Neural progenitor cell (in vitro differentiated cells): Measurements from ENCODE around the gene CCSER1. TPM values are rescaled to one million over a fixed set of nuclear protein-coding genes. Genes with fewer than 3 reads are reported as not detected.
A peak's percentile ranks its signal among the peaks of the same experiment; 100 is the strongest.

ENCODE experiments used
- DNase-seq: peaks from one replicate; pipeline ENCODE4 v3.0.0-alpha.2; 2016; ENCODE audit warnings: low spot score
- H2AFZ ChIP-seq: fragments of 200-600 bp; sonication (generic); replicated peaks from 2 replicates; pipeline ENCODE4 v1.6.1; 2016; ENCODE audit warnings: antibody characterized with exemption
- H3F3A ChIP-seq: fragments of 200-600 bp; sonication (generic); 2 replicates; pipeline ENCODE4 v1.6.1; 2016; ENCODE audit warnings: antibody characterized with exemption, low read depth
- H3K27ac ChIP-seq: fragments of 200-600 bp; sonication (generic); 2 replicates; pipeline ENCODE4 v1.5.1; 2016; ENCODE audit warnings: mild to moderate bottlenecking
- H3K27me3 ChIP-seq: fragments of 200-600 bp; sonication (generic); 2 replicates; pipeline ENCODE4 v1.6.1; 2016; ENCODE audit warnings: mild to moderate bottlenecking, moderate library complexity
- H3K36me3 ChIP-seq: fragments of 200-600 bp; sonication (generic); 2 replicates; pipeline ENCODE4 v1.5.1; 2016
- H3K4me1 ChIP-seq: fragments of 200-600 bp; sonication (generic); 2 replicates; pipeline ENCODE4 v1.6.1; 2016; ENCODE audit warnings: mixed run types
- H3K4me2 ChIP-seq: fragments of 200-600 bp; sonication (generic); 2 replicates; pipeline ENCODE4 v1.6.1; 2016
- H3K4me3 ChIP-seq: fragments of 200-600 bp; sonication (generic); 2 replicates; pipeline ENCODE4 v1.5.1; 2016
- H3K79me2 ChIP-seq: fragments of 200-600 bp; sonication (generic); 2 replicates; pipeline ENCODE4 v1.6.1; 2016; ENCODE audit warnings: low read depth
- H3K9ac ChIP-seq: fragments of 200-600 bp; sonication (generic); 2 replicates; pipeline ENCODE4 v1.6.1; 2016
- H3K9me3 ChIP-seq: fragments of 200-600 bp; sonication (generic); 2 replicates; pipeline ENCODE4 v1.5.1; 2016; ENCODE audit warnings: low read depth
- H4K20me1 ChIP-seq: fragments of 200-600 bp; sonication (generic); 2 replicates; pipeline ENCODE4 v1.6.1; 2016; ENCODE audit warnings: low read depth
- H3K27ac Mint-ChIP-seq: 3 replicates; pipeline ENCODE4 v1.8.0; 2021; ENCODE audit warnings: mixed read lengths
- H3K27me3 Mint-ChIP-seq: 2 replicates; pipeline ENCODE4 v1.8.0; 2022; ENCODE audit warnings: low read depth, mild to moderate bottlenecking, inconsistent platforms, moderate library complexity, mixed read lengths; ENCODE audit not compliant: insufficient read depth
- H3K36me3 Mint-ChIP-seq: 3 replicates; pipeline ENCODE4 v1.8.0; 2021; ENCODE audit warnings: mixed read lengths
- H3K4me1 Mint-ChIP-seq: 3 replicates; pipeline ENCODE4 v1.8.0; 2021; ENCODE audit warnings: mixed read lengths
- H3K4me3 Mint-ChIP-seq: 3 replicates; pipeline ENCODE4 v1.8.0; 2021; ENCODE audit warnings: mild to moderate bottlenecking, moderate library complexity, mixed read lengths
- H3K9me3 Mint-ChIP-seq: 3 replicates; pipeline ENCODE4 v1.8.0; 2020; ENCODE audit warnings: mixed read lengths
- EZH2 ChIP-seq: fragments of 200-600 bp; sonication (generic); IDR thresholded peaks from 2 replicates; pipeline ENCODE4 v1.6.1; 2017; ENCODE audit warnings: antibody characterized with exemption, mild to moderate bottlenecking, moderate library complexity
- EZH2phosphoT487 ChIP-seq: fragments of 200-600 bp; sonication (generic); IDR thresholded peaks from 2 replicates; pipeline ENCODE4 v1.6.1; 2017; ENCODE audit warnings: antibody characterized with exemption
- total RNA-seq: library from RNA; depleted of rRNA; stranded (reverse); fragments of >200 nt; gene quantifications from 2 replicates; pipeline ENCODE4 v1.2.3, GENCODE V29; 2015; ENCODE audit warnings: low replicate concordance
- TF ChIP-seq, protein P1 (sequence below): fragments of 200-600 bp; sonication (generic); IDR thresholded peaks from 2 replicates; pipeline ENCODE4 v1.5.1; 2017; ENCODE audit warnings: antibody characterized with exemption, mild to moderate bottlenecking

CCSER1 gene
- total RNA-seq, 1 donor from 2014 or later = 0.77 TPM

DNA sequence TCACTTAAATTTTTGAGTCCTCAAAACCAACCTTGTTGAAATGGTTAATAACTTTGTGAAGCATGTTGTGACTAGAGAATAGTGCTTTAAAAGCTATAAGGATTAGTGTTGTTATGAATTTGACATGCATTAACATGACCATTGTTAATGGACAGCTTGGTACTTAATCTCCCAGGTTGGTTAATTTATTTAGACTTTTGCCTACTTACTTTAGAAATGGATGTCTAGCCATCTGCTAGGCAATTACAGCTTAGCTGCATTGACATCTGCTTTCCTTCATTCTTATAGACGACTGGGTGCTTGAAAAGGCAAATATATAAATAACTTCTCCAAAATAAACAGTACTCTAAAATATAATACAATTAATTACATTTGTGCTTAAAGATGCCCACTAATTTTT, 368.0 kb downstream of the CCSER1 start:
- no peak overlapping the region for H3K27ac Mint-ChIP-seq
- H3K4me1 ChIP-seq = no peaks in the 10 kb centered on the region
- H3K4me2 ChIP-seq = no peak overlapping the region
- H3K36me3 Mint-ChIP-seq = no peaks in the 10 kb centered on the region
- H3K27me3 ChIP-seq = no peaks in the 10 kb centered on the region
- H3K9me3 Mint-ChIP-seq = peaks cover 8% of the 10 kb centered on the region
- H3K4me3 ChIP-seq = no peak overlapping the region
- no peaks in the 10 kb centered on the region for H3F3A ChIP-seq
- H3K79me2 ChIP-seq = no peaks in the 10 kb centered on the region
- H3K9ac ChIP-seq = no peak overlapping the region
- no peak overlapping the region for H3K4me3 Mint-ChIP-seq
- no peaks in the 10 kb centered on the region for H3K9me3 ChIP-seq
- no peaks in the 10 kb centered on the region for H3K36me3 ChIP-seq
- H3K4me1 Mint-ChIP-seq = no peaks in the 10 kb centered on the region
- H3K27ac ChIP-seq = no peak overlapping the region
- no peaks in the 10 kb centered on the region for H3K27me3 Mint-ChIP-seq
- no peak for DNase-seq
- TF ChIP-seq EZH2 = no peak
- TF ChIP-seq, protein P1, sequence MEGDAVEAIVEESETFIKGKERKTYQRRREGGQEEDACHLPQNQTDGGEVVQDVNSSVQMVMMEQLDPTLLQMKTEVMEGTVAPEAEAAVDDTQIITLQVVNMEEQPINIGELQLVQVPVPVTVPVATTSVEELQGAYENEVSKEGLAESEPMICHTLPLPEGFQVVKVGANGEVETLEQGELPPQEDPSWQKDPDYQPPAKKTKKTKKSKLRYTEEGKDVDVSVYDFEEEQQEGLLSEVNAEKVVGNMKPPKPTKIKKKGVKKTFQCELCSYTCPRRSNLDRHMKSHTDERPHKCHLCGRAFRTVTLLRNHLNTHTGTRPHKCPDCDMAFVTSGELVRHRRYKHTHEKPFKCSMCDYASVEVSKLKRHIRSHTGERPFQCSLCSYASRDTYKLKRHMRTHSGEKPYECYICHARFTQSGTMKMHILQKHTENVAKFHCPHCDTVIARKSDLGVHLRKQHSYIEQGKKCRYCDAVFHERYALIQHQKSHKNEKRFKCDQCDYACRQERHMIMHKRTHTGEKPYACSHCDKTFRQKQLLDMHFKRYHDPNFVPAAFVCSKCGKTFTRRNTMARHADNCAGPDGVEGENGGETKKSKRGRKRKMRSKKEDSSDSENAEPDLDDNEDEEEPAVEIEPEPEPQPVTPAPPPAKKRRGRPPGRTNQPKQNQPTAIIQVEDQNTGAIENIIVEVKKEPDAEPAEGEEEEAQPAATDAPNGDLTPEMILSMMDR = no peak
- TF ChIP-seq EZH2phosphoT487 = no peak
- H2AFZ ChIP-seq = no peak overlapping the region
- H4K20me1 ChIP-seq = no peaks in the 10 kb centered on the region

DNA sequence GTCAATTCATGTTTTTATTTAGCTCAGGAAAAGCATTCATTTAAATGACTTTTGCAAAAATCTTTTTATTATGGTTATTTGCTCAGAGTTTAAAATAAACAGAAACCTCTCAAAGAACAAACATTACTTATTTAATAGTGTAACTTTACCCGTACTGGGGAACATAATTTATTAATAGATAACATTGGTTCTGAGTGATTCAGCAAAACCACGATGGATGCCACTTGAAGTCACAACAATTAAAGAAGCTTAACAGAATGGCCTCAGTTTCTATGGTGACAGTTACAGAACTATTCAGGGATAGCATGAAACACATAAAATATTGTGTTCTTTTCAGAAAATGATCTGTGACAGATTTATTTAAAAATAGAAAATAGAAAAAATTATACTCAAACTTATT, 368.7 kb downstream of the CCSER1 start:
- Histone ChIP-seq H3K4me2 (no peak overlapping the region), H3F3A (no peaks in the 10 kb centered on the region), H3K36me3 (no peaks in the 10 kb centered on the region), H4K20me1 (no peaks in the 10 kb centered on the region), H3K4me1 (no peaks in the 10 kb centered on the region), H3K4me3 (no peak overlapping the region), H3K9ac (no peak overlapping the region), H3K27ac (no peak overlapping the region), H3K9me3 (no peaks in the 10 kb centered on the region), H2AFZ (no peak overlapping the region), H3K27me3 (no peaks in the 10 kb centered on the region), H3K79me2 (no peaks in the 10 kb centered on the region)
- no peak overlapping the region for H3K4me3 Mint-ChIP-seq
- no peak overlapping the region for H3K27ac Mint-ChIP-seq
- H3K4me1 Mint-ChIP-seq = no peaks in the 10 kb centered on the region
- no peaks in the 10 kb centered on the region for H3K36me3 Mint-ChIP-seq
- peaks cover 7% of the 10 kb centered on the region for H3K9me3 Mint-ChIP-seq
- DNase-seq = no peak
- no peaks in the 10 kb centered on the region for H3K27me3 Mint-ChIP-seq
- TF ChIP-seq EZH2 (no peak), EZH2phosphoT487 (no peak)
- TF ChIP-seq, protein P1 = no peak

DNA sequence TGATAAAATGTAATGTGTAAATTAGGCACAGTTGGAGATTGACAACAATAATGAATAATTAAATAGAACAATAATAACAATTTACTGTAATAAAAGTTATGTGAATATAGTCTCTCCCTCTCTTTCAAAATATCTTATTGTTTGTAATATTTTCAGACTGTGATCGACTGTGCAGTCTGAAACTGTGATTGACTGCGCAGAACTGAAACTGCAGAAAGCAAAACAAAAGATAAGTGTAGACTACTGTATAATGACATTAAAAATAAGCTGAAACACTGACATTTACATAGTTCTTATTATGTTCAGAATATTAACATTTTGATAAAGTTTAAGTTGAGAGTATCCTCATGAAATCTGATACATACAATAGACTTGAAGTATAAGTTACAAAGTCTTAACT, 371.0 kb downstream of the CCSER1 start:
- H3K9me3 Mint-ChIP-seq = peaks cover 12% of the 10 kb centered on the region
- H3K27ac ChIP-seq = no peak overlapping the region
- TF ChIP-seq, protein P1 = no peak
- TF ChIP-seq EZH2phosphoT487 (no peak), EZH2 (no peak)
- H3K36me3 Mint-ChIP-seq = no peaks in the 10 kb centered on the region
- H3F3A ChIP-seq = no peaks in the 10 kb centered on the region
- no peaks in the 10 kb centered on the region for H3K27me3 ChIP-seq
- no peak overlapping the region for H3K9ac ChIP-seq
- peaks cover 10% of the 10 kb centered on the region for H3K9me3 ChIP-seq
- H3K36me3 ChIP-seq = no peaks in the 10 kb centered on the region
- H3K4me2 ChIP-seq = no peak overlapping the region
- no peak overlapping the region for H3K4me3 ChIP-seq
- H3K27ac Mint-ChIP-seq = no peak overlapping the region
- no peaks in the 10 kb centered on the region for H3K79me2 ChIP-seq
- H4K20me1 ChIP-seq = no peaks in the 10 kb centered on the region
- H3K27me3 Mint-ChIP-seq = no peaks in the 10 kb centered on the region
- no peak overlapping the region for H2AFZ ChIP-seq
- no peak for DNase-seq
- H3K4me3 Mint-ChIP-seq = no peak overlapping the region
- H3K4me1 Mint-ChIP-seq = no peaks in the 10 kb centered on the region
- H3K4me1 ChIP-seq = no peaks in the 10 kb centered on the region

DNA sequence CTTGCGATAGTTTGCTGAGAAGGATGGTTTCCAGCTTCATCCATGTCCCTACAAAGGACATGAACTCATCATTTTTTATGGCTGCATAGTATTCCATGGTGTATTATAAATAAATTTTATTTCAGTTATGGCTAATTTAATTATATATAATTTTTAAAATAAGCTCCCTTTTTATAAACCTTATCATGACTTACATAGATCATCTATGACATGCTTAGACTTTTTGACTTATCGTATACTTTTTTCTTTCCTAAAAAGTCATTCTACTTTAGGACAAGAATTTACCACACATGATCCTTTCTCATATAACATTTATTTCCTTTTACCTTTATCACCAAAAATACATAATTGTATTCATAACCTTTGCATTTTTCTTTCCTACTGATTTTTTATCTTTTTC, 376.5 kb downstream of the CCSER1 start:
- Histone ChIP-seq H3K36me3 (no peaks in the 10 kb centered on the region), H3K27me3 (no peaks in the 10 kb centered on the region), H4K20me1 (no peaks in the 10 kb centered on the region), H2AFZ (no peak overlapping the region), H3K4me1 (no peaks in the 10 kb centered on the region), H3K4me2 (no peak overlapping the region), H3K4me3 (no peak overlapping the region), H3F3A (no peaks in the 10 kb centered on the region), H3K9me3 (peaks cover 26% of the 10 kb centered on the region), H3K79me2 (no peaks in the 10 kb centered on the region), H3K9ac (no peak overlapping the region), H3K27ac (no peak overlapping the region)
- H3K27ac Mint-ChIP-seq = no peak overlapping the region
- peaks cover 33% of the 10 kb centered on the region for H3K9me3 Mint-ChIP-seq
- no peaks in the 10 kb centered on the region for H3K4me1 Mint-ChIP-seq
- no peaks in the 10 kb centered on the region for H3K27me3 Mint-ChIP-seq
- H3K4me3 Mint-ChIP-seq = no peak overlapping the region
- DNase-seq = peak; percentile 25
- TF ChIP-seq EZH2 (no peak), EZH2phosphoT487 (no peak)
- TF ChIP-seq, protein P1 = no peak
- H3K36me3 Mint-ChIP-seq = peaks cover 4% of the 10 kb centered on the region
